ENCODE data around the gene SPI1.

DNA sequence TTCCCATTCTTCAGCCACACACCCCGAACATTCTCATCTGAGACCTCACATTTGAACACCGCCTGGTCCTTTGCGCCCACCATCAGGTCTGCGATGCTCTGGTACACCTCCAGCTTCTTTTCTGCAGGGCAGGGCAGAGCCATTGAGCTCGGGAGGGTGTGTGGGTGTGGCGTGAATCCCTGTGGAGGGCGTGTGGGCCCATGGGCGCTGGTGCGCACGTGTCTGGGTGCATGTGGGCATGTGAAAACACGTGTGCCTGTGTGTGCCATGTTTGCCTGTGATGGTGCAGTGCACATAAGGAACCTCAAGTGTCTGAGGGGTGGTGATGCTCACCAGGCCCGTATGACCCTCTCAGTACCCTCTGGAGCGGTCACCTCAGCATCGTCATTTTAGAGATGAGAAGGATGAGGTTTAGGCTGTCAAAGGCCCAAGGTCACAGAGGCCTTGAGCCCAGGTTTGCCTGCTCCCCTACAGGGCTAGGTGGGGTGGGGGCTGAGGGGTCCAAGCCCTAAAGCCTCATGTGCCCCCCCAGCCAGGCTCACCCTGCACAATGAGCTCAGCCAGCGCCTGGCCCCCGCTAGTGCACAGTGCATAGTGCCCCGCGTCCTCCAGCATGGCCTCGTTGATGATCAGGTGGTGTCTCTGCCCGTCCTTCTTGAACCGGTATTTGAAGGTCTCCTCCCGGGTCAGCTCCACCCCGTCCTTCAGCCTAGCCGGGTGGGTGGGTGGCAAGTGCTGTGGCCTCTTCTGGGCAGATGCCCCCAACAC is 36.1 kb downstream of the SPI1 start:
- TF ChIP-seq, protein P1, sequence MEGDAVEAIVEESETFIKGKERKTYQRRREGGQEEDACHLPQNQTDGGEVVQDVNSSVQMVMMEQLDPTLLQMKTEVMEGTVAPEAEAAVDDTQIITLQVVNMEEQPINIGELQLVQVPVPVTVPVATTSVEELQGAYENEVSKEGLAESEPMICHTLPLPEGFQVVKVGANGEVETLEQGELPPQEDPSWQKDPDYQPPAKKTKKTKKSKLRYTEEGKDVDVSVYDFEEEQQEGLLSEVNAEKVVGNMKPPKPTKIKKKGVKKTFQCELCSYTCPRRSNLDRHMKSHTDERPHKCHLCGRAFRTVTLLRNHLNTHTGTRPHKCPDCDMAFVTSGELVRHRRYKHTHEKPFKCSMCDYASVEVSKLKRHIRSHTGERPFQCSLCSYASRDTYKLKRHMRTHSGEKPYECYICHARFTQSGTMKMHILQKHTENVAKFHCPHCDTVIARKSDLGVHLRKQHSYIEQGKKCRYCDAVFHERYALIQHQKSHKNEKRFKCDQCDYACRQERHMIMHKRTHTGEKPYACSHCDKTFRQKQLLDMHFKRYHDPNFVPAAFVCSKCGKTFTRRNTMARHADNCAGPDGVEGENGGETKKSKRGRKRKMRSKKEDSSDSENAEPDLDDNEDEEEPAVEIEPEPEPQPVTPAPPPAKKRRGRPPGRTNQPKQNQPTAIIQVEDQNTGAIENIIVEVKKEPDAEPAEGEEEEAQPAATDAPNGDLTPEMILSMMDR (IDR thresholded peaks at IDR 0.05) = no peak
- TF ChIP-seq POLR2A (IDR thresholded peaks at IDR 0.05) = no peak

Measured in esophagus squamous epithelium (tissue), 4 donors.